Heart left ventricle (tissue), 16 donors: Measurements from ENCODE around the gene CDH12. TPM values are rescaled to one million over a fixed set of nuclear protein-coding genes. Genes with fewer than 3 reads are reported as not detected.

Source experiments
- ATAC-seq, 4 donors: fragments of 200-7000 bp; cut with Tn5 transposase; one replicate each; pipeline ENCODE4 v1.9.1; 2020 to 2022; ENCODE audit warnings: moderate library complexity in 4 of 4, mild to moderate bottlenecking in 3 of 4, moderate number of reproducible peaks in 1 of 4
- DNase-seq, 5 donors: peaks; one replicate each; pipeline ENCODE4 v3.0.0-alpha.2; 2020
- H3K27ac ChIP-seq, 12 donors: fragments of 200-600 bp; sonication (generic) in 4 of 12; one replicate each; pipeline versions ENCODE4 v1.5.0 to v1.8.0; 2016 to 2022; ENCODE audit warnings: mild to moderate bottlenecking in 2 of 12
- H3K27me3 ChIP-seq, 9 donors: fragments of 200-600 bp; sonication (generic) in 2 of 9; one replicate each; pipeline versions ENCODE4 v1.5.1 to v1.8.0; 2016 to 2022; ENCODE audit warnings: mild to moderate bottlenecking in 3 of 9
- H3K36me3 ChIP-seq, 9 donors: fragments of 200-600 bp; sonication (generic) in 2 of 9; one replicate each; pipeline versions ENCODE4 v1.5.0 to v1.8.0; 2018 to 2022; ENCODE audit warnings: mild to moderate bottlenecking in 2 of 9
- H3K4me1 ChIP-seq, 12 donors: fragments of 200-600 bp; sonication (generic) in 4 of 12; one replicate each; pipeline versions ENCODE4 v1.5.0 to v1.8.0; 2016 to 2022; ENCODE audit warnings: mild to moderate bottlenecking in 3 of 12
- H3K4me3 ChIP-seq, 12 donors: fragments of 200-600 bp; sonication (generic) in 4 of 12; one replicate each; pipeline versions ENCODE4 v1.5.0 to v1.8.0; 2017 to 2022; ENCODE audit warnings: mild to moderate bottlenecking in 9 of 12, moderate library complexity in 4 of 12
- H3K9me3 ChIP-seq, 12 donors: fragments of 200-600 bp; sonication (generic) in 4 of 12; one replicate each; pipeline versions ENCODE4 v1.5.0 to v1.8.0; 2016 to 2022; ENCODE audit warnings: mild to moderate bottlenecking in 1 of 12
- CTCF ChIP-seq, 12 donors: fragments of 200-600 bp; sonication (generic) in 4 of 12; IDR thresholded peaks; one replicate each; pipeline versions ENCODE4 v1.5.0 to v1.8.0; 2018 to 2022; ENCODE audit warnings: antibody characterized with exemption in 12 of 12, mild to moderate bottlenecking in 5 of 12
- POLR2A ChIP-seq, 2 donors: fragments of 450-650 bp; IDR thresholded peaks; one replicate each; pipeline ENCODE4 v1.6.1; 2017; ENCODE audit warnings: antibody characterized with exemption in 2 of 2, mild to moderate bottlenecking in 2 of 2, moderate library complexity in 2 of 2
- WGBS, 4 donors: extraction: QIAGEN DNeasy Blood & Tissue Kit in 2 of 4; methylation state at CpG; one replicate each; pipeline versions ENCODE4 v1.1.5 to v1.1.7; 2013 to 2018; 5-methylcytosine and 5-hydroxymethylcytosine counted together
- intact Hi-C, 10 donors: fragments of 100-400 bp; cut with DNase I; formaldehyde crosslinking; loops; one replicate each; pipeline versions ENCODE4 v1.11.1 to v1.14.2; 2022
- polyA plus RNA-seq, 2 donors: library from polyadenylated mRNA; stranded (reverse); fragments of 200-250 nt; gene quantifications; one replicate each; pipeline ENCODE4 v1.2.3, GENCODE V29; 2013
- total RNA-seq, 9 donors: library from RNA; depleted of rRNA in 2 of 9; stranded (reverse); fragments of >200 nt in 2 of 9; fragmentation: NEBNext Ultra II Directional in 3 of 9; extraction: Animal tissue kit (Norgen Biotek cat#: 25700) in 3 of 9; gene quantifications; one replicate each; pipeline versions ENCODE4 v1.1.0 to v1.2.4, GENCODE V29; 2016 to 2023
- donor health status: ischemic (EF 13 %, LVEDD 7.1; RV severe dilation, severe dysfunction).
- donor health status: healthy with polysubstance abuse.
- donor health status: DM: no; HTN: yes; CAD: no.
- donor health status: DM: no; HTN: no; CAD: no.
- donor health status: ischemic (EF 25% LVEDD 6.9; RV normal size, moderate dysfunction).
- donor health status: ischemic (EF 25% LVEDD 5.7; RV mildly dilated, moderate dysfunction).
- donor health status: healthy.
- donor health status: DM: yes; HTN: yes; CAD: no.
- donor health status: ischemic (EF 35%, LVEDD 5.7; RV mildly dilated, moderate dysfunction).
- donor health status: nonischemic (EF 11% LVEDD 7.7; RV severe dilation, severe dysfunction).
- donor health status: DM: yes; HTN: yes; CAD: no.
- donor health status: PGD.
- donor health status: ischemic (EF 29% LVEDD 5.4; RV normal size, mild dysfunction).
- donor health status: nonischemic (EF 23%, LVEDD 6.1; RV moderate dilation, normal function).

CDH12 gene
- total and polyA plus RNA-seq, 11 donors: 0.11 TPM; not detected in 10

- DNase-seq (no peak), ATAC-seq (no peak)
- Histone ChIP-seq H3K27me3 (no peaks in the 10 kb centered on the region), H3K4me3 (no peak overlapping the region), H3K36me3 (no peaks in the 10 kb centered on the region), H3K27ac (no peak overlapping the region), H3K4me1 (no peaks in the 10 kb centered on the region), H3K9me3 (no peaks in the 10 kb centered on the region)
- TF ChIP-seq POLR2A (IDR thresholded peaks at IDR 0.05) (no peak), CTCF (IDR thresholded peaks at IDR 0.05) (no peak)
- intact Hi-C loops: no loop called here
- WGBS, 4 donors: 59 to 78% (median 66%) methylated on average over 3 of the region's 3 CpGs
These were observed 498.2 kb downstream of the CDH12 start for GRCh38 chr5:22354956-22355355.

GRCh38 chr5:22352493-22352892 is 500.7 kb downstream of the CDH12 start:
- ATAC-seq (no peak), DNase-seq (no peak)
- TF ChIP-seq CTCF (IDR thresholded peaks at IDR 0.05) (no peak), POLR2A (IDR thresholded peaks at IDR 0.05) (no peak)
- Histone ChIP-seq H3K27me3 (no peaks in the 10 kb centered on the region), H3K27ac (no peak overlapping the region), H3K4me1 (no peaks in the 10 kb centered on the region), H3K4me3 (no peak overlapping the region), H3K9me3 (no peaks in the 10 kb centered on the region), H3K36me3 (no peaks in the 10 kb centered on the region)
- intact Hi-C loops: no loop called here
- WGBS, 4 donors: 71 to 81% (median 77%) methylated on average over 4 of the region's 4 CpGs

GRCh38 chr5:22351178-22351577 is 502.0 kb downstream of the CDH12 start:
- no peak for ATAC-seq
- Histone ChIP-seq H3K36me3 (no peaks in the 10 kb centered on the region), H3K4me1 (no peaks in the 10 kb centered on the region), H3K27me3 (no peaks in the 10 kb centered on the region), H3K9me3 (no peaks in the 10 kb centered on the region), H3K27ac (no peak overlapping the region), H3K4me3 (no peak overlapping the region)
- DNase-seq: no peak
- WGBS, 4 donors: 40 to 87% (median 74%) methylated on average over 2 of the region's 2 CpGs
- TF ChIP-seq CTCF (IDR thresholded peaks at IDR 0.05) (no peak), POLR2A (IDR thresholded peaks at IDR 0.05) (no peak)
- intact Hi-C loops: no loop called here

- 49 to 54% (median 53%) methylated on average over 6 of the region's 6 CpGs for WGBS, 4 donors
- ATAC-seq (no peak), DNase-seq (no peak)
- Histone ChIP-seq H3K4me1 (no peaks in the 10 kb centered on the region), H3K4me3 (no peak overlapping the region), H3K9me3 (no peaks in the 10 kb centered on the region), H3K36me3 (no peaks in the 10 kb centered on the region), H3K27ac (no peak overlapping the region), H3K27me3 (no peaks in the 10 kb centered on the region)
- intact Hi-C loops: no loop called here
- no peak for TF ChIP-seq CTCF (IDR thresholded peaks at IDR 0.05)
- TF ChIP-seq POLR2A (IDR thresholded peaks at IDR 0.05): no peak
These were observed 505.1 kb downstream of the CDH12 start for GRCh38 chr5:22348027-22348426.
